HG03175 (cell line): ENCODE measurements around the gene SPANXA2.
"Not testable (repeated sequence)": the region's sequence is repeated elsewhere in the genome, so short reads cannot be mapped to it uniquely, and the experiment has no call there.

ENCODE experiments used
- ATAC-seq: cut with Tn5 transposase; IDR thresholded peaks from one replicate; pipeline ENCODE4 v1.9.1; 2021; ENCODE audit warnings: mild to moderate bottlenecking, moderate library complexity; ENCODE audit not compliant: unreplicated experiment

Gene SPANXA2, protein sequence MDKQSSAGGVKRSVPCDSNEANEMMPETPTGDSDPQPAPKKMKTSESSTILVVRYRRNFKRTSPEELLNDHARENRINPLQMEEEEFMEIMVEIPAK

GRCh38 chrX:141589408-141589807, at the start of gene SPANXA2:
TSS of gene SPANXA2 (plus strand) at chrX:141589708. CDS start at chrX:141589768, 60 bp downstream.
- not testable (repeated sequence) for ATAC-seq

DNA sequence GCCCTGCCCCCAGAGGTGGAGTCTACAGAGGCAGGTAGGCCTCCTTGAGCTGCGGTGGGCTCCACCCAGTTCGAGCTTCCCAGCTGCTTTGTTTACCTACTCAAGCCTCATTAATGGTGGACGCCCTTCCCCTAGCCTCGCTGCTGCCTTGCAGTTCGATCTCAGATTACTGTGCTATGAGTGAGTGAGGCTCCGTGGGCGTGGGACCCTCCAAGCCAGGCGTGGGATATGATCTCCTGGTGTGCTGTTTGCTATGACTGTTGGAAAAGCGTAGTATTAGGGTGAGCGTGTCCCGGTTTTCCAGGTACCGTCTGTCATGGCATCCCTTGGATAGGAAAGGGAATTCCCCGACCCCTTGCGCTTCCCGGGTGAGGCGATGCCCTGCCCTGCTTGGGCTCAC, 47.0 kb upstream of the SPANXA2 start:
- not testable (repeated sequence) for ATAC-seq

DNA sequence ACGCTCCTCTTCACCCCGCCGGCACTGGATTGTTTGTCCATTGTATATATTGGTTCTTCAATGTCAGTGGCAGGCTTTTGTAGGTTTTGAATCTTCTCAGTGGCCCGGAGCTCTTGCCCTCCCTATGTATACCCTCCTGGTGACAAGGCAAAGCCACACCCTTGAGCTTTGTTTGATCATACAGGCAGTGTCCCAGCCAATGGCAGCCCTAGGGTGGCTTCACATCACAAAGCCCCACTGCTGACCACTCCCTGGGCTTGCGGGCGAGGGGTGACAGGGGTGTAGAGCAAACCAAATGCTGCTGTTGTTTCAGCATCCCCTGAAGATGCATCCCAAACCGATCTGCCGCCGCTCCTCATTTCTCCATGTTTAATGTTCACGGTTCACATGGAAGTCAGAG, 4.9 kb upstream of the SPANXA2 start, which contains the start of gene SPANXA1:
Gene SPANXA1, minus strand, starts transcription at position 101 of the 400 bp plus-strand sequence. Its CDS starts 60 bp downstream, at position 41.
- ATAC-seq: not testable (repeated sequence)

DNA sequence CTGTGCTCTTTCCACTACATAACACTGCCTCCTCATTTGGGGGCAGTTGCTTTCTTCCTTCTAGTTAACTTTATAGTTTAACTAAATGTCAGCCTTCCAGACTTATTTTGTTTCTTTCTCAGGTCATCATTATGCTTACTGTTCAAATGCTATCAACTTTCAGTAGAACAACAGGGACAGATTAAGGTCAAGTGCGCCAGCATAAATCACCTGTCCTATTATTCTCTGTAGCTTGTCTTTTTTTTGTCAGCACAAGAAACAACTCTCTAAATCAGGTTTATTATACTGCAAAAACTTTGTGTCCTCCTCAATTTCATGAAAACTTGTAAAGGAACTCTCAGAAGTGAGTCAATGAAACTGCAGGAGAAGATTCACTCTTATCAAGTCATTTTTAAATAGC, 19.6 kb downstream of the SPANXA2 start:
- no peak for ATAC-seq

- no peak for ATAC-seq
These were observed 29.8 kb downstream of the SPANXA2 start for GRCh38 chrX:141619336-141619735.

GRCh38 chrX:141632124-141632523, 42.6 kb downstream of the SPANXA2 start:
- no peak for ATAC-seq

DNA sequence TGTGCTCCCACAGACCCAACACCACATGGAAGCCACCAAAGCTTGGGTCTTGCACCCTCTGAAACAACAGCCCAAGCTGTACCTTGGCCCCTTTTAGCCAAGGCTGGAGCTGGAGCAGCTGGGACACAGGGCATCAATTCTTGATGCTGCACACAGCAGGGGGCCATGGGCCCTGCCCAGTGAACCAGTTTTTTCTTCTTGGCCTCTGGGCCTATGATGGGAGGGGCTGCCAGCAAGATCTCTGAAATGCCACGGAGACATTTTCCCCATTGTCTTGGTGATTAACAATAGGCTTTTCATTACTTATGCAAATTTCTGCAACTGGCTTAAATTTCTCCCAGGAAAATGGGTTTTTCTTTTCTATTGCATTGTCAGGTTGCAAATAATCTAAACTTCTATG, 49.0 kb downstream of the SPANXA2 start:
- no peak for ATAC-seq
